HG03575 (cell line): ENCODE results near the gene CAB39L.

Experiments
- ATAC-seq: cut with Tn5 transposase; IDR thresholded peaks from one replicate; pipeline ENCODE4 v1.9.1; 2021; ENCODE audit not compliant: unreplicated experiment, insufficient number of reproducible peaks, low FRiP score; ENCODE audit errors: extremely low read depth

CAB39L gene

DNA sequence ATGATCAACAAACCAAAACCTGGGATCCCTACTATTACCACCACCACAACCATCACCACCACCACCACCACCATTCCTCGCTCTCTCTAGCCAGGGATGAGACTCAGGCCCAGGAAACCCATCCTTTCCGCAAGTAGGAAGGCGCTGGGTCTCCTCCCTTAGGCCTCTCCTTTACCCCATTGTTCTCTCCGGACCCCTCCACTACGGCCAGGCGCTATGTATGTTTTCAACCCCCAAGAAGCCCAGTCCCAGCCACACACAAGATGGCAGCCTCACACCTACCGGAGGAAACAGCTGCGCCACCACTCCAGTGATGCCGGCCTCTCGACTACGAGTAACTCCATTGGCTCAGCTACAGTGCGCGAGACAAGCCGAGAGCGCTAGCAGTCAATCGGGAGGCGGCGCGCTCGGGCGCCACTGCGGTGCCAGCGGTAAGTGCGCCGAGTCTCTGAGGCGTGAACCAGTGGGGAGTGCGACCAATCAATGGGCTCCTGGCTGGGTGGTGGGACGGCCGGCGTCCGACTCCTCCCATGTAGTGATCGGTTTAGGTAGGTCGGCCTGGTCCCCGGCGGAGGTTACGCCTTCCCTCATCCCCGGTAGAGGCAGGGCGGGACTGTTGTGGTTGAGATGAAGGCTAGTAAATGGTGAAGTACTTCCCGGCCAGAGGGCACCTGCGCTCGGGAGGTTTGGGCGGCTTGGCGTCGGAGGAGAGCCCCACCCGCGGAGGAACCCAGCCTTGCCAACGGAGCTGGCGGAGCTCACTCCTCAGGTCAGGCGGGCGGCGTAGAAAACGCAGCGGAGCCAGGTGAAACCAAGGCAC, at the start of gene CAB39L, which contains the start of gene SETDB2:
Gene CAB39L (minus strand): TSS at position 361 of the 820 bp plus-strand sequence. CDS start 61,154 bp downstream, outside the sequence.
Gene SETDB2 (plus strand): TSS at position 571 of the 820 bp plus-strand sequence. CDS start 7,620 bp downstream, outside the sequence.
- peak; percentile 86 for ATAC-seq

GRCh38 chr13:49488563-49488962, 44.7 kb upstream of the CAB39L start:
- no peak for ATAC-seq

DNA sequence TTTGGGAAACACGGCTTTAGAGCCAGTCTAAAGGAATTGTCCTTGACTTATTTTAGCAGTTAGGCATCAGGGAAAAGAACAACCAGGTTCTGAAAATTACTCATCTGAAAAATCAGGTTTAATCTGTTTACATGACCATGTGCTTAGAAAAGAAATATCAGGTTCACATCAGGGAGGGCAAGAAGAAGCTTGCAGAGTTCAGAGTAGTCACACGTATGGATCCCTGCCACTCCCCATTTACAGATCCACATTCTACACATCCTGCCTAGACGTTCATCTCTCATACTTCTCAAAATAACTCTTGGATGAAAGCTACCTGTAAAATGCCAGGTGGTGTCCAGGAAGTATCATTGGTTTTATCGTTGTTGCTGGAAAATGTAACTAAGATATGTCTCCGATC, 37.9 kb upstream of the CAB39L start:
- ATAC-seq, result no peak

- no peak for ATAC-seq
Observed at GRCh38 chr13:49476529-49476928, 32.7 kb upstream of the CAB39L start.

DNA sequence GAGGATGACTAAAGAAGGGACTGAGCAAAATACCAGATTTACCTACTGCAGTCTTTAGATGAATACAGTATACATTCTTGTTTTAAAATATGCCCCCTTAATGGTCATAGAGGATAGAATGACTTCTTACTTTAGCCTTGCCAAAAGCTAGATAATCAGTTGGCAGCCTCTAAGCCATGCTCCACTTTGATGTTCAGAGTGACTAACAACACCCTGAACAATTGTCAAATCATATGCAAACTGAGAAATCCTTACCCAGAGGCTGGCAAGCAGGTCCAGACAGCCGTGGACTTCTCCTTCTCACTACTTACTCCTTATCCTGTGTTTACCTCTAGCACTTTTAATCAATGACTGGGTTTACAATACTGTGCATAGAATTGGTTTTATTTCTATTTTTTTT, 28.3 kb upstream of the CAB39L start:
- no peak for ATAC-seq

DNA sequence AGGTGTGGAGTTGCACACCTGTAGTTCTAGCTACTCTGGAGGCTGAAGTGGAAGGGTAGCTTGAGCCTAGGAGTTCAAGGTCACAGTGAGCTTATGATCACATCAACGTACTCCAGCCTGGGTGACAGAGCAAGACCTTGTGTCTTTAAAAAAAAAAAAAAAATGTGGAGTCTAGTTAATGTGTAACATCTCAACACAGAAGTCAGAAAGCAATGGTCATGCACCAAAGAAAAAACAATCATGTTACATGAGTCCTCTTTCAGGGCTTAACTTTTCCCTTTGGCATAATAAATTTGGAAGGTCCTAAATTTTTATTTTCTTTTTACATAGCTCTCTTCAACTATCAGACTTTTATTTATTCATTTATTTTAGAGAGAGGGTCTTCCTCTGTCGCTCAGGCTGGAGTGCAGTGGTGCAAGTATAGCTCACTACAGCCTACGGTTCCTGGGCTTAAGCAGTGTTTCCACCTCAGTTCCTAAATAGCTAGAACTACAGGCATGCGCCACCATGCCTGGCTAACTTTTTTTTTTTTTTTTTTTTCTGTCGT, 22.5 kb upstream of the CAB39L start:
- ATAC-seq, result no peak

- ATAC-seq, result no peak
Observed at GRCh38 chr13:49464621-49465325, 20.9 kb upstream of the CAB39L start.

DNA sequence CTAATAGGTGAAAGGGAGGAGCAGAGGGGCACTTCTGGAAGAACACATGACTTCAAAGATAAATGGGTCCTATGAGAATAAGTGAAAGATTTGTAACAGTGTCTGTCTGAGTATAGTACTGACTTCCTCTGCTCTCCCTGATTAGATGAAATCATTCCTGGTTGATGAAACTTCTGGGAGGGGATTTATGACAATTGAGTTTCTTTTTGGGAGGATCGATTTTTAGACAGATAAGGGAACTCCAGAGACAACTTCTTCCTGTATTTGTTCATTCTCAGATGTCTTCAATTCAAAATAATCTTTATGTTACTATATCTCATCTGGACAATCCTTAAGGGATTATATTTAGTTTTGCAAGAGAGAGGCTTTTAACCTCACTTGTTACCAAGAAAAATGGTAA, 20.2 kb upstream of the CAB39L start:
- ATAC-seq, result no peak

GRCh38 chr13:49459580-49459979, 15.7 kb upstream of the CAB39L start:
- ATAC-seq, result no peak

DNA sequence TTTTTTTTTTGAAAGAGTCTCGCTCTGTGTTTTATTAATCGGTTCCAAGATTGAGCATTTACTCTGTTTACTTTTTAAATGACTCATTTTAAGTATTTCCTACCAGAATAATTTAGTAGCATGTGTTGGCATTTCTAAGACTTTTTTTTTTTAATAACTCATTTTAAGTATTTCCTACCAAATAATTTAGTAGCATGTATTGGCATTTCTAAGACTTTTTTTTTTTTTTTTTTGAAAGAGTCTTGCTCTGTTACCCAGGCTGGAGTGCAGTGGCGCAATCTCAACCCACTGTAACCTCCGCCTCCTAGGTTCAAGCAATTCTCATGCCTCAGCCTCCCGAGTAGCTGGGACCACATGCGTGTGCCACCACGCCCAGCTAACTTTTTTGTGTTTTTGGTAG, 13.4 kb upstream of the CAB39L start:
- ATAC-seq, result no peak

- ATAC-seq, result no peak
Observed at GRCh38 chr13:49456156-49456555, 12.3 kb upstream of the CAB39L start.

DNA sequence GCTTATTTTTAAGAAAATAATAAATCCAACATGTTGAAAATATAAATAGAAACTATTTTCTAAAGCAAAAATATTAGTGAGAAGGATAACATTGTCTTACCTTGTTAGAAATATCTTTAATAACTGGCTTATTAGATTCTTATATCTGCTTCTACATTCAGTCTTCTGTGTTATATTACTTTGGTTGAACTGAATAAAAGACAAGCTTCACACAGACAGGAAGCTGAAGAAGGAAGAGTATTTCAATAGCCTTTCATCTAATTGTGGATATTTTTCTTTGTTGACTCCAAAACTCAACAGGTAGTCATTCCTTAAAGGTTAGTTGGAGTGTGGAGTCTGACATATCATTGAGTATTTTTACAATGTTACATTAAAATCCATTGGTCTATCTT, 11.1 kb upstream of the CAB39L start:
- ATAC-seq, result no peak

DNA sequence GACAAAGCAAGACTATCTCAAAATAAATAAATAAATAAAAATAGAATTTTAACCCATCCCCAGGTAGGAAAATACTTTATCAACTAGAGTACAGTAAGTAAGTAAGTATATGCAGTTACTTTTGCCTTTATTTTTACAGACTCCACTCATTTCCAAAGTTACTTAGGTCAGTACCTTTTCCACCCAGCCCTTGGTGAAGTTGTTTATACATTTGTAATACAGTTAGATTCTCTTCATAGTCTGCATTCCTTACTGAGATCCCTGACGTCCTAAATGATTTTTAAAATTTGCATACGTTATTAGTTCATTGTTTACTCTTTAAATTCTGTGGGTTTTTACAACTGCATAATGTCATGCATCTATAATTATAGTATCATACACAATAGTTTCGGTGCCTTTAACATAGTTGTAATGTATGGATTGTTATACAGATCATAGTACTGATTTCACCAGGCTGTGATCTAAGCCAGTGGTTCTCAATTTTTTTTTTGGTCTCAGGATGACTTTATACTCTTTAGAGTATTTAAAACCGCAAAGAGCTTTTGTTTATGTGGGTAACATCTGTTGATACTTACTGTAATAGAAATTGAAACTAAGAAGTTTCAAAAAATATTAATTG, 10.6 kb upstream of the CAB39L start:
- ATAC-seq, result peak; percentile 78

- no peak for ATAC-seq
Observed at GRCh38 chr13:49453465-49453864, 9.6 kb upstream of the CAB39L start.

DNA sequence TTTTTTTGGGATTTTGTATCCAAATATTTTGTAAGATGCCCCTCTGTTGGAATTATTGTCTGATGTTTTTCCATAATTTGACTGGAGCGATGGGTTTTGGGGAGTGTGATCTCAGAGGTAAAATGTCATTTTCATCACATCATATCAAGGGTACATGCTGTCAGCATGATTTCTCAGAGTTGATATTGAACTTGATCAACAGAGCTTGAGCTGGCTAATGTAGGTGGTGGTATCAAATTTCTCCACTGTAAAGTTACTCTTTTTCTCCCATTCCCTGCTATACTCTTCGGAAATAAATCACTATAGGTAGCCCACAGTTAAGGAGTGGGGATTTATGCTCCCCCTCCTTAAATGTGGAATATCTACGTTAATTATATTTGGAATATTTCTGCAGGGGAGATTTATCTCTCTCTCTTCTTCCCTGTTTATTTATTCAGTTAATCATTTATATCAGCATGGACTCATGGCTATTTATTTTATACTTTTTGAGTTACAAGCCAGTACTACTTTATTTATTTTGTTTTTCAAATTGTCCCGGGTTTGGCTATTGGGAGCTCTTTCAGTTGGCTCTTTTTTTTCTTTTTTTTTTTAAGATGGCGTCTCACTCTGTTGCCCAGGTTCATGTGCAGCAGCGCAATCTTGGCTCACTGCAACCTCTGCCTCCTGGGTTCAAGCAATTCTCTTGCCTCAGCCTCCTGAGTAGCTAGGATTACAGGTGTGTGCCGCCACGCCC, 9.0 kb upstream of the CAB39L start:
- no peak for ATAC-seq

DNA sequence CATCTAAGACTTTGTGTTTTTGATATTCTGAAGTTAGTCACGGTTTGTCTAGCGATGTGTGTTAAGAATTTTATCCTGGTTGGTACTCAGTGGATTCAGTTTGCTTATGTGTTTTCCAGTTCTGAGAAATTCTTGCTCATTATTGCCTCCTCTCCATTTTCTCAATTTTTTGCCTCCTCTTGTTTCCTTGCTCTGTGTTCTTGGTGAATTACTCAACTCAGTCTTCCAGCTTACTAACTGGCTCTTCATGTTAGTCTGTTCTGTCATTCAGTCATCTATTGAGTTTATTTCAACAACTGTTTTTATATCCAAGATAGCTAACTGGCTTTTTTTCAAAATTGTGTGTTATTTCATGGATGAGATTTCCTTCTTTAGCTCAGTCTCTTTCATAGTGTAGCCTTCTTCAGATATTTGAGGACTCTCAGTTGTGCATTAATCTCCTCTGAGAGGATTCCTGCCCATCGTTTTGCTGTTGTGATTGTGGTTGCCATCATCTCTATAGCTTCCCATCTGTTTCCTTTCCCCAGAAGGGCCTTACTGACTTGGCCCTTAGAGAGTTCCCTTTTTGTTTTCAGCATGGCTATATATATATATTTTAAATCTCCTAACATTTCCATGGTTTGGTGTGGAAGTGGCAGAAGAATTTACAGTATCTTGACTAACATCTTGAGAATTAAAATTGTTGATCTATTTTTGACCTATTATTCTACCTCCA, 6.4 kb upstream of the CAB39L start:
- no peak for ATAC-seq

- ATAC-seq, result no peak
Observed at GRCh38 chr13:49448753-49449152, 4.9 kb upstream of the CAB39L start.

DNA sequence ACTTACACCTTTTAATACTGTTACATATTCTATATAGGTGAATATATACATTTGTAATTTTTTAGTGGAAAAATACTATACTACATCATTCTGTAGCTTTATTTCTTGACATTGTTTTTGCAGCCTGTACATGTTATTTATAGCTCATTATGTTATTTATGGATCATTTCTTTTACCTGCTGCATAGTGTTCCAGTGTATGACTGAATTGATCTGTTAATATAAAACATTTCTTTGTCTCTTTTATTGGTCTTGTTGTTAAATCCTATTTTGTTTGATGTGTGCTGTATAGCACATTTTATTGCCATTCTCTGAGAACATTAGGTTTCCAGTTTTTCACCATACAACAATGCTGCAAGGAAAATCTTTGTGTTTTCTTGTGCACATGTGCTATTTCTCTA, 2.6 kb upstream of the CAB39L start:
- ATAC-seq, result no peak
